Karpas-422 (cell line): Measurements from ENCODE around the gene ITPR2. TPM values are rescaled to one million over a fixed set of nuclear protein-coding genes. Genes with fewer than 3 reads are reported as not detected.
"Not testable (repeated sequence)": the region's sequence is repeated elsewhere in the genome, so short reads cannot be mapped to it uniquely, and the experiment has no call there.

Source experiments
- DNase-seq: peaks from one replicate; pipeline ENCODE4 v3.0.0-alpha.2; 2015
- H2AFZ ChIP-seq: fragments of 200-600 bp; sonication (generic); 2 replicates; pipeline ENCODE4 v1.6.1; 2014; ENCODE audit warnings: antibody characterized with exemption, low read length, mixed read lengths
- H3K27ac ChIP-seq: fragments of 200-600 bp; sonication (generic); 2 replicates; pipeline ENCODE4 v1.5.1; 2014; ENCODE audit warnings: mild to moderate bottlenecking, low read length, moderate library complexity
- H3K27me3 ChIP-seq: fragments of 200-600 bp; sonication (generic); 2 replicates; pipeline ENCODE4 v1.6.1; 2014; ENCODE audit warnings: low read length, mixed read lengths
- H3K36me3 ChIP-seq: fragments of 200-600 bp; sonication (generic); 2 replicates; pipeline ENCODE4 v1.6.1; 2014; ENCODE audit warnings: low read length, mixed read lengths; ENCODE audit not compliant: insufficient read depth
- H3K4me1 ChIP-seq: fragments of 200-600 bp; sonication (generic); 2 replicates; pipeline ENCODE4 v1.6.1; 2014; ENCODE audit warnings: mild to moderate bottlenecking, low read length, mixed read lengths
- H3K4me2 ChIP-seq: fragments of 200-600 bp; sonication (generic); 2 replicates; pipeline ENCODE4 v1.6.1; 2014; ENCODE audit warnings: low read length, low read depth, mild to moderate bottlenecking; ENCODE audit not compliant: poor library complexity, severe bottlenecking
- H3K4me3 ChIP-seq: fragments of 200-600 bp; sonication (generic); 2 replicates; pipeline ENCODE4 v1.5.1; 2014; ENCODE audit warnings: mild to moderate bottlenecking, antibody characterized with exemption, low read length, mixed read lengths
- H3K79me2 ChIP-seq: fragments of 200-600 bp; sonication (generic); 2 replicates; pipeline ENCODE4 v1.6.1; 2014; ENCODE audit warnings: mild to moderate bottlenecking, low read length, mixed read lengths
- H3K9ac ChIP-seq: fragments of 200-600 bp; sonication (generic); 2 replicates; pipeline ENCODE4 v1.6.0; 2014; ENCODE audit warnings: low read length
- H3K9me2 ChIP-seq: fragments of 200-600 bp; sonication (generic), shearing (Covaris generic); replicated peaks from 2 replicates; pipeline ENCODE4 v1.6.0; 2014; ENCODE audit warnings: mild to moderate bottlenecking, low read length, moderate library complexity; ENCODE audit not compliant: insufficient read depth
- H3K9me3 ChIP-seq: fragments of 300-700, 200-600 bp; sonication (generic); 2 replicates; pipeline ENCODE4 v1.6.1; 2014; ENCODE audit warnings: low read length, mixed read lengths
- H4K20me1 ChIP-seq: fragments of 200-600 bp; sonication (generic); 2 replicates; pipeline ENCODE4 v1.6.1; 2014; ENCODE audit warnings: mild to moderate bottlenecking, antibody characterized with exemption, low read length, low read depth; ENCODE audit not compliant: insufficient read depth
- total RNA-seq: library from RNA; depleted of rRNA; stranded (reverse); fragments of >200 nt; shearing (Covaris generic); gene quantifications from 2 replicates; pipeline ENCODE4 v1.2.3, GENCODE V29; 2014; ENCODE audit warnings: low replicate concordance

ITPR2 gene
- total RNA-seq, 1 experiment from 2014 or later: 128 TPM

DNA sequence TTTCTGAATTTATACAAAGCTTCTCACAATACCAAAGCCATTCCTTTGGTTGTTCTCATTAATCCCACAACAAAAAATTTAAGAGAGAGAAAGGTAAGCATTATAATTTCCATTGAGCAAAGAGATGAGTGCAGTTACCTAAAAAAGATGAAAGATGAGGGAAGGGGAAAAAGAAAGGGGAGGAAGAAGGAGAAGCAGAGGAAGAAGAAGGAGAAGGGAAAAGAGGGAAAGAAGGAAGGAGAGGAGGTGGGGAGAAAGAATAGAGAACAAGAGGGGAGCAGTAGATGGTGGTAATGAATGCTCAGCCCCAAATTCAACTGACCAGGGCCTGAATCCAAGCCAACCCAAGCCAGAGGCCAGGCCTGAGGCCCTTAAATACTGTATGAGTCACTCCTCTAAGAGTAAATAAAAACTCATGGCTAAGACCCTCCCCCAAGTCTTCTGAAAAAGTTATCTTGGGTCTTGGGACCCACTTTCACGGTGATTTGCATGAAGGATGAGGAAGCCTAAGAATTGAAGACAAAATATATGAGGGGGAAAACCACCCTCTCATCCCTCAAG lies 144.6 kb downstream of the ITPR2 start:
- no peaks in the 10 kb centered on the region for H3K9me3 ChIP-seq
- H3K27ac ChIP-seq: no peak overlapping the region
- H3K4me1 ChIP-seq: peaks cover 3% of the 10 kb centered on the region
- H4K20me1 ChIP-seq: no peaks in the 10 kb centered on the region
- peaks cover 58% of the 10 kb centered on the region for H3K79me2 ChIP-seq
- no peaks in the 10 kb centered on the region for H3K9me2 ChIP-seq
- no peak overlapping the region for H3K4me3 ChIP-seq
- no peak overlapping the region for H3K9ac ChIP-seq
- no peaks in the 10 kb centered on the region for H3K27me3 ChIP-seq
- no peak for DNase-seq
- no peak overlapping the region for H3K4me2 ChIP-seq
- peaks cover 18% of the 10 kb centered on the region; the same call in 1 of the 2 replicates for H3K36me3 ChIP-seq
- no peak overlapping the region for H2AFZ ChIP-seq

DNA sequence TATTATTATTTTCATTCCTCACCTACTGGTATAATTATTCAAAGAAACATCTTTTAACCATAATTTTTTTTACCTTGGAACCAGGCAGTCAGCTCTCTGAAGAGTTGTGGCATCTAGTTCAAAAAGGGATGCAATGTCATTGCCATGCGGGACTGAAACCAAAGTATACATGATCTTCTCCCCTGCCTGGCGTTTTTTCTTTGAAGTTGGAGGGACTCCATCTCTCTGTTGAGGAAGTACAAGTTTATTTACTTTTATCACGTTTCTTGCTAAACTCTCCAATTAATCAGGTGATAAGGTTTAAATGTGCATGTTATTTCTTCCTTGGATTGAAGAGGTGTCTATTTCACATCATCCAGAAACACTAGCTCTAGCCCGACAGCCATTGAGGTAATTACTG lies 146.6 kb downstream of the ITPR2 start:
- H3K9me3 ChIP-seq: no peaks in the 10 kb centered on the region
- peaks cover 33% of the 10 kb centered on the region; the same call in 1 of the 2 replicates for H3K36me3 ChIP-seq

DNA sequence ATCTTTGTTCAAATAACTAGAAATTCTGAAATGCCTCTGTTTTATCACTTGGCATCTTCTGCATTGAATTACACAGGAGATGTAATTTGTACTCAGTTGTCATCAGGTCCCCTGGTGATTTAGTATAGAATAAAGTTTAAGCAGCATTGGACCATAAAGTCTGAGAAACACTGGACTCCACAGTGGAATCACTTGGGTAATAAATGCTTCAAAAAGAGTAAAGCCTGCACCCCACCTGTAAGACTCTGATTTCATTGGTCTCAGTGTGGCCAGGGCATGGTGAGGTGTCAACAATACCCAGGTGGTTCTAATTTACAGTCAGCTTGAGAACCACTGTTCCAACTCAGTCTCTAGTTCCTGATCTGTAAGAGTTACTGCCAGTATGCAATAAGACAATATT lies 148.9 kb downstream of the ITPR2 start:
- H4K20me1 ChIP-seq: no peaks in the 10 kb centered on the region
- no peaks in the 10 kb centered on the region for H3K9me2 ChIP-seq
- DNase-seq: no peak
- no peaks in the 10 kb centered on the region for H3K9me3 ChIP-seq
- H3K27me3 ChIP-seq: no peaks in the 10 kb centered on the region
- H3K79me2 ChIP-seq: peaks cover 26% of the 10 kb centered on the region; the same call in 1 of the 2 replicates
- H3K9ac ChIP-seq: no peak overlapping the region
- H3K36me3 ChIP-seq: peaks cover 33% of the 10 kb centered on the region; the same call in 1 of the 2 replicates
- peaks cover 3% of the 10 kb centered on the region; the same call in 1 of the 2 replicates for H3K4me1 ChIP-seq
- H3K27ac ChIP-seq: no peak overlapping the region
- H3K4me2 ChIP-seq: no peak overlapping the region
- no peak overlapping the region for H3K4me3 ChIP-seq
- no peak overlapping the region for H2AFZ ChIP-seq

More for the DNA sequence above, 146.6 kb downstream of the ITPR2 start:
- Histone ChIP-seq H3K79me2 (peaks cover 43% of the 10 kb centered on the region), H2AFZ (no peak overlapping the region), H3K9ac (no peak overlapping the region), H3K9me2 (no peaks in the 10 kb centered on the region), H3K4me2 (no peak overlapping the region), H4K20me1 (no peaks in the 10 kb centered on the region), H3K4me1 (peaks cover 3% of the 10 kb centered on the region), H3K27me3 (no peaks in the 10 kb centered on the region), H3K4me3 (no peak overlapping the region), H3K27ac (no peak overlapping the region)
- no peak for DNase-seq

DNA sequence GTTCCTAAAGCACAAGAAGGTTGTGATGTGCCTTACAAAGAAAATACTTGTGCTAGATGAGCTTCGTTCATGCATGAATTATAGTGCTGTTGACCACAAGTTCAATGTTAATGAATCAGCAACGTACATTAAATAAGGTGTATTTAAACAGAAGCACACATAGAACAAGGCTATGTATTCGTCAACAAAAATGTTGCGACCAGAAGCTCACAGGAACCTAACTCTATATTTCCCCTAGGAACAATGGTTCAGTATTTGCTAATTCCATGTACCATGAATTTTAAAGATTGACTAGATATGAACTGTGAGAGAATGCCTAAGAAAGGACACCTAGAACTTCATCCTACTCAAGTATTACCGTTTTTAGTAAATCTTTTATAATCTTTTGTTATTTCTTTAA lies 149.6 kb downstream of the ITPR2 start:
- H3K4me2 ChIP-seq: no peak overlapping the region
- peaks cover 39% of the 10 kb centered on the region; the same call in 1 of the 2 replicates for H3K36me3 ChIP-seq
- H3K9ac ChIP-seq: no peak overlapping the region
- no peak overlapping the region for H3K4me3 ChIP-seq
- no peak overlapping the region for H2AFZ ChIP-seq
- no peaks in the 10 kb centered on the region for H4K20me1 ChIP-seq
- H3K4me1 ChIP-seq: no peaks in the 10 kb centered on the region
- peaks cover 21% of the 10 kb centered on the region; the same call in 1 of the 2 replicates for H3K79me2 ChIP-seq
- no peaks in the 10 kb centered on the region for H3K9me3 ChIP-seq
- no peaks in the 10 kb centered on the region for H3K9me2 ChIP-seq
- no peaks in the 10 kb centered on the region for H3K27me3 ChIP-seq
- no peak for DNase-seq
- no peak overlapping the region for H3K27ac ChIP-seq

DNA sequence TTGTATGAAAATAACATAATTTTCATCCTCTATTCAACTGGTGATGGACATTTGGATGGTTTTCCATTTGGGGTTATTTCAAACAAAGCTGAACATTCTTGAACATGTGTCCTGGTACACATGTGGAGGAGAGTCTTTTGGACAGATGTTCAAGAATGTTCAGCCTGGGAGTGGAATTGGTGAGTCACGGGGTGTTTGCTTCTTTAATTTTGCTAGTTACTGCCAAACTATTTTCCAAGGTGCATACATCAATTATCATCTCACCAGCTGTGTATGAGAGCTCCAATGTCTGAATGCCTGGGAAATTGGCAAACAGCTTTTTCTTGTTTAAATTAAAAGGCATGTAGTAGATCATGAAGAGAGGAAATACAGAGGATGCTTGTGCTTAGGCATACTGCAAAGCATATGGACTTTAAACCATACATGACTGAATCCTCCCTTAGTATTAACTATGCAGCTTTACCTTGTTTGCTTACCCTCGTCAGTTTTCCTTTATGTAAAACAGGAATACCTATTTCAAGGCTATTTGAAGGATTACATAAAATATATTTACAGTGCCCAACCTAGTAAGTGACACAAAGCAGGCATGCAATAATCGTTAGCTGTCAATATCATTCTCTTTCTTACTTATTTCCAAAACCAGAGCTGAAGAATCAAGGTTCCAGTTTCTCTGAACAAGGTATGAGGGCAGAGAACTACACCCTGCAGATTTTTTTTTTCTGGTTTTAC lies 152.1 kb downstream of the ITPR2 start:
- Histone ChIP-seq H3K27ac (no peak overlapping the region), H3K4me2 (no peak overlapping the region), H4K20me1 (no peaks in the 10 kb centered on the region), H3K79me2 (0 out of 2 replicates have a peak, but pooled peaks cover 8% of the 10 kb centered on the region), H3K4me1 (no peaks in the 10 kb centered on the region), H3K9me3 (no peaks in the 10 kb centered on the region), H3K4me3 (no peak overlapping the region), H2AFZ (no peak overlapping the region), H3K36me3 (peaks cover 40% of the 10 kb centered on the region), H3K27me3 (no peaks in the 10 kb centered on the region), H3K9ac (no peak overlapping the region), H3K9me2 (no peaks in the 10 kb centered on the region)
- DNase-seq: no peak

DNA sequence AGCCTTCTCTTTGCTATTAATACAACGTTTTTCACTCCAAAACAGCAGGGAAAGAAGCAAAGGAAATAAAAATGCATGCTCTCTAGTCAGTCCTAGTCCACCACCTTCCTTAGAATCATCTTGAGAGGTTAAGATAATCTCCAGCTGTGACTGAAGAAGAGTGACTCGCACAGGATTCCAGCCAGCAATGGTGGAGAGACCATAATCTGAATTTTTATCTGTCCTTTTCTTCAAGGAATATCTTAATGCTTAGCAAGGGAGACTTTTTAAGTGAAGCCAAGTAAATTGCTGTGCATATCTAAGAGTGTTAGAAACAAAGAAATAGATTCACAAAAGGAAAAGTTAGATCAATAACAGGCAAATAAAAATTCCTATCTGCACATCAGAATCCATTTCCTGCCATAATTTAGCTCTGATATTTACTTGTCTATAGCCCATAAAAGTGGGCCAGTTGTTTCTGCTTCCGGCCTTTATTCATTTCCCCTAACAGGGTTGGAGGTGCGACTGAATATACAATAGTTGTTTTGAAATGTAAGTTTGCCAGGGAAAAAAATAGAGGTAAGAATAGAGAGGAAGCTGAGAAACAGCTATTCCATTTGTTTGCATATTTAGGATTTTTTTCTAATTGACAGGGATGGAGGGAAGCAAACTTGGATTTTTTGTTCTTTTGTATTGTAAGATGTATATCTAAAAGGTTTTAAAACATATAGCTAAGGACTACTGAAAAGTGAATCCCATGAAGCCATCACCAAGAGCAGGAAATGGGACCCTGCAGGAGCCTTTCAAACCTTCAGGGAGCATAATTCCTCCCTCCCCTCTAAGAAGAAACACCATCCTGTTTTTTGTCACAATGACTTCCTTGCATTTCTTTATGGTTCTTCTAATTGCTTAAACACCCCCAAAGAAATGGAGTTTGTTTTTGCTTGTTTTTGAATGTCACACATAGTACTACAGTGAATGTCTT lies 154.0 kb downstream of the ITPR2 start:
- H3K9ac ChIP-seq: no peak overlapping the region
- H3K4me3 ChIP-seq: no peak overlapping the region
- H2AFZ ChIP-seq: no peak overlapping the region
- H3K79me2 ChIP-seq: 0 out of 2 replicates have a peak, but pooled peaks cover 8% of the 10 kb centered on the region
- H3K27me3 ChIP-seq: no peaks in the 10 kb centered on the region
- H3K9me2 ChIP-seq: no peaks in the 10 kb centered on the region
- no peaks in the 10 kb centered on the region for H3K9me3 ChIP-seq
- H3K4me2 ChIP-seq: no peak overlapping the region
- H4K20me1 ChIP-seq: no peaks in the 10 kb centered on the region
- no peak overlapping the region for H3K27ac ChIP-seq
- no peak for DNase-seq
- no peaks in the 10 kb centered on the region for H3K4me1 ChIP-seq
- peaks cover 37% of the 10 kb centered on the region for H3K36me3 ChIP-seq

DNA sequence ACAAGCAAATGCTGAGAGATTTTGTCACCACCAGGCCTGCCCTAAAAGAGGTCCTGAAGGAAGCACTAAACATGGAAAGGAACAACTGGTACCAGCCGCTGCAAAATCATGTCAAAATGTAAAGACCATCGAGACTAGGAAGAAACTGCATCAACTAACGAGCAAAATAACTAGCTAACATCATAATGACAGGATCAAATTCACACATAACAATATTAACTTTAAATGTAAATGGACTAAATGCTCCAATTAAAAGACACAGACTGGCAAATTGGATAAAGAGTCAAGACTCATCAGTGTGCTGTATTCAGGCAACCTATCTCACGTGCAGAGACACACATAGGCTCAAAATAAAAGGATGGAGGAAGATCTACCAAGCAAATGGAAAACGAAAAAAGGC lies 161.5 kb downstream of the ITPR2 start:
- not testable (repeated sequence) for H3K9ac ChIP-seq, H3K4me3 ChIP-seq, H3K27me3 ChIP-seq, H3K27ac ChIP-seq, H3K4me2 ChIP-seq, H2AFZ ChIP-seq, H3K9me3 ChIP-seq, H3K9me2 ChIP-seq, DNase-seq, H3K4me1 ChIP-seq, H4K20me1 ChIP-seq
- Histone ChIP-seq H3K79me2 (peaks cover 17% of the 10 kb centered on the region; the same call in 1 of the 2 replicates), H3K36me3 (peaks cover 14% of the 10 kb centered on the region; the same call in 1 of the 2 replicates)
